Measurements from ENCODE around the gene HSF2BP. TPM values are rescaled to one million over a fixed set of nuclear protein-coding genes. Genes with fewer than 3 reads are reported as not detected.
"Not testable (repeated sequence)": the region's sequence is repeated elsewhere in the genome, so short reads cannot be mapped to it uniquely, and the experiment has no call there.

Gene HSF2BP
- total RNA-seq, 1 experiment from 2014 or later, result 9.1 TPM

DNA sequence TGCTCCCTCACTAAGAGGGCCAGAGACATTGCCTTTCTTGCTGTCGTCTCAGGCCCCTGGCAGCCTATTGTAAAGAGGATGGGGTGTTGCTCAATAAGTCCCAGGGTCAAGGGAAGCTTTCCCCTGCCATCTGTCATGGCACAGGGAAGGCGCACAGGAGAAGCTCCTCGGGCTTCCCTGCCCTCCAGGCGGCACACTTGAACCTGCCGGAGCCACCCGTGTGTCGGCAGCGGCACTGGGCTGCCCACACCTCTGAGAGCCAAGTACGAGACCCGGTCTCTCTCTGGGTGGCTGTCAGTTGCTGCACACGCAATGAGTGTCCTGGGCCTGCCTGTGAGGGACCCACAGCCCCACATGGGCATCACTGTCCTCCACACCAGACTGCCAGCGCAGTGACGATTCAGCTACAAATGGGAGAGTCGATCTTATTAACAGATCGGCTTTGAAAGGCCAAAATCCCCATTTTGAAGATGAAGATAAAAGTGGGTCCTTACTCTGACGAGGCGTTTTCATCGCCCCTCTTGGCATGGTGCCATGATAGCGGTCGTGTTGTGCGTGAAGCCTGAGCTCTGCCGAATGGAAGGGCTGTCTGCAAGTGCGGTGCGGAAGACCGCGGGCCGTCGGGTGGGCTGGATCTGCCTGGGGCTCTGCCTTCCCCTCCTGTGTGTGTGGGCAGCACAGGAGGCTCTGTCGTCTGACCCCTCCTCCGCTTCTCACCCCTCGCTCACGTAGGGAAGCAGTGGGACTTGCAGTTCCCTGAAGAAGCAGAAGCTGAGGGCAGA, 30.5 kb upstream of the HSF2BP start:
- DNase-seq (ENCODE audit: low spot score), result no peak

DNA sequence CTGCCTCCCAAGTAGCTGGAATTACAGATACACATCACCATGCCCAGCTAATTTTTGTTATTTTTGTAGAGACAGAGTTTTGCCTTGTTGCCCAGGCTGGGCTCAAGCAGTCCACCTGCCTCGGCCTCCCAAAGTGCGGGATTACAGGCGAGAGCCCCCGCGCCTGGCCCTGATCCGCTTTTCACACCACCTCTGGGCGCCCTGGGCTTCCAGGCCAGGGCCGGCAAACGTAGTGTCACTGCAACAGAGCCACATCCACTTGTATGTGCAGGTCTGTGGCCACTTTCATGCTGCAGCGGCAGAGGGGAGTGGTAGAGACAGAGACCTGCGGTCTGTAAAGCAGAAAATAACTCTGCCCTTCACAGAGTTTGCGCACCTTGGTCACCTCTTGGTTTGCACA, 29.6 kb upstream of the HSF2BP start:
- in situ Hi-C loops (cut with HindIII; ENCODE audit: low sequenced_read_pairs), result no loop called here

More for the DNA sequence above, 30.5 kb upstream of the HSF2BP start:
- in situ Hi-C loops (cut with HindIII; ENCODE audit: low sequenced_read_pairs), result no loop called here

DNA sequence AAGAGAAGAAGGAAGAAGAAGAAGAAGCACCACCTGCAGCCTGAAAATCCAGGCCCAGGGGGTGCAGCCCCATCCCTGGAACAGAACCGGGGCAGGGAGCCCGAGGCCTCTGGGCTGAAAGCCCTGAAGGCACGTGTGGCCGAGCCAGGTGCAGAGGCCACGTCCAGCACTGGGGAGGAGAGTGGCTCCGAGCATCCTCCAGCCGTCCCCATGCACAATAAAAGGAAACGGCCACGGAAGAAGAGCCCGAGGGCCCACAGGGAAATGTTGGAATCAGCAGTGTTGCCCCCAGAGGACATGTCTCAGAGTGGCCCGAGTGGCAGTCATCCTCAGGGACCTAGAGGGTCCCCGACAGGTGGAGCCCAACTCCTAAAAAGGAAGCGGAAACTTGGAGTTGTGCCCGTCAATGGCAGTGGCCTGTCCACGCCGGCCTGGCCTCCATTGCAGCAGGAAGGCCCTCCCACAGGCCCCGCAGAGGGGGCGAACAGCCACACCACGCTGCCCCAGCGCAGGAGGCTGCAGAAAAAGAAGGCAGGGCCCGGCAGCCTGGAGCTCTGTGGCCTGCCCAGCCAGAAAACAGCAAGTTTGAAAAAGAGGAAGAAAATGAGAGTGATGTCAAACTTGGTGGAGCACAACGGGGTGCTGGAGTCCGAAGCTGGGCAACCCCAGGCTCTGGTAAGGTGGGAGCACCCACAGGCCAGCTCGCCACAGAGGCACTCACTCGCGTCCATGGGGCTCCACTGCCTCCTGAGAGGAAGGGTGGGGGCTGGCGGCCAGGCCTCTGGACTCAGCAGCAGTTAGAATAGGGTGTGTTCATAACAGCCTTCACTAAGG, 28.5 kb upstream of the HSF2BP start:
- DNase-seq (ENCODE audit: low spot score), result no peak
- in situ Hi-C loops (cut with HindIII; ENCODE audit: low sequenced_read_pairs), result no loop called here

More for the DNA sequence above, 29.6 kb upstream of the HSF2BP start:
- no peak for DNase-seq (ENCODE audit: low spot score)

DNA sequence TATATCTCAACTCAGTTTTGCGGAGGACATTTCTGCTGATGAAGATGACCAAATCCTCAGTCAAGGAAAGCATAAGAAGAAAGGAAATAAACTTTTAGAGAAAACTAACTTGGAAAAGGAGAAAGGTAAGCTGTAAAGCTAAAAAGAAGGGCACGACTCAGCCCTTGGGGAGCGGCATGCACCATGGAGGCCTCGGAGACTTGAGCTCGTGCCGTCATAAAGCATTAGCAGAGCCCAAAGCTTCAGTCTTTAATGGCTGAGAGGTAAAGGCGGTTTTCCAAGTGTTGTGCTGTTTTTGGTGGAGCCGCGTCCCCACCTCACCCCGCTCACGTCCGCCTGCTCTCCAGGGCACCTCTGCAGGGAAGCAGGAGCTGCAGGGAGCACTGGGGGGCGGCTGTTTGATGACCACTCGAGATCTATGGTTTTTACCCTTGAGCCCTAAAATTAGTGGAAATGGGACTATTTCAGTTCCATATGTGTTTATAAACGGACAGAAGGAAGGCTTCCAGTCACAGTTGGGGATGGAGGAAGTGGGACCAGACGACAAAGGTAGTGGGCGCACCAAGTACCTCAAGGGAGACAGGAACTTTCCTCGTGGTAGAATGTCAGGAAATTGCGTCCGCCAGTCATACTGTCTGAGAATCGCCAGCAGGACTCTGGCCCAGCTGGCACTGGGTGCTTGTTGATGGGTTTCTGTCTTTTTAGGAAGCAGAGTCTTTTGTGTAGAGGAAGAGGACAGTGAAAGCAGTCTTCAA, 27.7 kb upstream of the HSF2BP start:
- in situ Hi-C loops (cut with HindIII; ENCODE audit: low sequenced_read_pairs), result no loop called here
- no peak for DNase-seq (ENCODE audit: low spot score)

DNA sequence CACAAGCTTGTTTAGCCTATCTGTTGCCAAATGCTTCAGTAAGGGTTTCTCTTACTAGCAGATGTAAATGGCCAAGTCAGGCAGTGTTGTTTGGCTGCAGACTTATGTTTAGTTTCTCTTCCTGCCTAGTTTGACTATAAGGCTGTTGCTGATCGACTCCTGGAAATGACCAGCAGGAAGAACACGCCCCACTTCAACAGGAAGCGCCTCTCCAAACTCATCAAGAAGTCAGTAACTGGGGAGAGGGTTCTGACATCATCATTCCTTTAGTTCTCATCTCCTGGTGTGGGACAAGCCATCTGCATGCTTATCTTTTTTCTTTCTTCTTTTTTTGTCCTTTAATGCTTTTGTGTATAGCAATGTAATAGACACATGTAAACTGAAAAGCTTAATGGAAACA, 25.1 kb upstream of the HSF2BP start:
- in situ Hi-C loops (cut with HindIII; ENCODE audit: low sequenced_read_pairs), result no loop called here

DNA sequence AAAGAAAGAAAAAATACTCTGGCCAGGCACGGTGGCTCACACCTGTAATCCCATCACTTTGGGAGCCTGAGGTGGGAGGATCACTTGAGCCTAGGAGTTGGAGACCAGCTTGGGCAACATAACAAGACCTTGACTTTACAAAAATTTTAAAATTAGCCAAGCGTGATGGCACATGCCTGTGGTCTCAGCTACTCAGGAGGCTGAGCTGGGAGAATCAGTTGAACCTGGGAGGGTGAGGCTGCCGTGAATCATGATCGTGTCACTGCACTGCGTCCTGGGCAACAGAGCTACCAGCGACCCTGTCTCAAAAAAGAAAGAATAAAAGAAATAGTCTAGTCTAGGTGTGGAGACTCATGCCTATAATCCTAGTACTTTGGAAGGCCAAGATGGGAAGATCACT, 22.4 kb upstream of the HSF2BP start:
- DNase-seq (ENCODE audit: low spot score), result no peak
- in situ Hi-C loops (cut with HindIII; ENCODE audit: low sequenced_read_pairs), result no loop called here

More for the DNA sequence above, 25.1 kb upstream of the HSF2BP start:
- DNase-seq (ENCODE audit: low spot score), result no peak

DNA sequence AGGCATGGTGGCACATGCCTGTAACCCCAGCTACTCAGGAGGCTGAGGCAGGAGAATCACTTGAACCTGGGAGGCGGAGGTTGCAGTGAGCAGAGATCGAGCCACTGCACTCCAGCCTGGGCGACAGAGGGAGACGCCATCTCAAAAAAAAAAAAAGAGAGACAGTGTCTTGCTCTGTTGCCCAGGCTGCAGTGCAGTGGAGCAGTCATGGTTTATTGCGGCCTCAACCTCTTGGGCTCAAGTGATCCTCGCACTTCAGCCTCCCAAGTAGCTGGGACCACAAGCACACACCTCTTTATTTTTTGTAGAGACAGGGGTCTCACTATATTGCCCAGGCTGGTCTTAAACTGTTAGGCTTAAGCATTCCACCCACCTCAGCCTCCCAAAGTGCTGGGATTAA, 21.1 kb upstream of the HSF2BP start:
- DNase-seq (ENCODE audit: low spot score); in situ Hi-C loops (cut with HindIII; ENCODE audit: low sequenced_read_pairs): not testable (repeated sequence)

DNA sequence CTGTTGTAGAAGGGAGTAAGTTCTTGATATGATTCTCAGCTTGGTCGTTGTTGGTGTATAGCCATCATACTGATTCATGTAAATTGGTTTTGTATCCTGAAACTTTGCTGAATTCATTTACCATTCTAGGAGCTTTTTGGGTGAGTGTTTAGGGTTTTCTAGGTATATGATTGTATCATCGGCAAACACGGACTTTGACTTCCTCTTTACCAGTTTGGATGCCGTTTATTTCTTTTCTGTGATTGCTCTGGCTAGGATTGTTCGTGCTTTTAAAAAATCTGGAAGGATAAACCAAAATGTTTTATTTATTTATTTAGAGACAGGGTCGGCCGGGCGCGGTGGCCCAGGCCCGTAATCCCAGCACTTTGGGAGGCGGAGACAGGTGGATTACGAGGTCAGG, 20.7 kb upstream of the HSF2BP start:
- in situ Hi-C loops (cut with HindIII; ENCODE audit: low sequenced_read_pairs), result no loop called here
- DNase-seq (ENCODE audit: low spot score), result no peak

DNA sequence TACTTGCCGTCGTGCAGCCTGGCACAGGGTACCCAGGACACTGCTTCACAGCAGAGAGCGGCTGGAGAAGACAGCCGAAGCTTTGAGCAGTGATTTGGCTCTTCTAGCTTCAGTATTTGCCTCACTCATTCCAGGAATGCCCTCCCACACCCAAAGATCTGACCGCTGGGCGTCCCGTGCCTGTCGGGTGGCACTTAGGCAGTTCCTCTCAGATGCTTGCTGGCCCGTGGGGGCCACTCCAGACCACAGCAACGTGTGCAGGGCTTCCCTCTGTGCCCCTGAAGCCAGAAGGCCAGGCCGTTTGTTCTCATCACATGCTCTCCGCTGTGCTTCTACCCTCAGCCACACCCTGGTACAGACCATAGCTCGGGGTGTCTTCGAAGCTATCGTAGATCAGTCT, 17.1 kb upstream of the HSF2BP start:
- DNase-seq (ENCODE audit: low spot score), result no peak
- in situ Hi-C loops (cut with HindIII; ENCODE audit: low sequenced_read_pairs), result no loop called here

DNA sequence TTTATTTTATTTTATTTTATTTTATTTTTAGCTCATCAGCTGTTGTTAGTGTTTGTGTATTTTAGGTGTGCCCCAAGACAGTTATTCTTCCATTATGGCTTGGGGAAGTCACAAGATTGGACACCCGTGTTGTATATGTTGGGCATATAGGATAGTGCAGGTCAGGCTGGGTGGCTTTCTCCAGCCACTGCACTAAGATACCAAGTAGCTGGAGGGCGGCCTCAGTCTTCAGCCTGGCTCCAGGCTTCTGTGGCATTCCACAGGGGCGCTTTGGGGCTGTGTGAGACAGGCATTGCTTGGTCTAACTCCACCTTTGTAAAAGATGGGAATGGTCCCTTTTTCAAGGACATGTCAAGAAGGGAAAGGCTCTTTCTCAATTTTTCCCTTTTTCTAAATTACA, 16.6 kb upstream of the HSF2BP start:
- DNase-seq (ENCODE audit: low spot score), result no peak
- in situ Hi-C loops (cut with HindIII; ENCODE audit: low sequenced_read_pairs), result no loop called here

DNA sequence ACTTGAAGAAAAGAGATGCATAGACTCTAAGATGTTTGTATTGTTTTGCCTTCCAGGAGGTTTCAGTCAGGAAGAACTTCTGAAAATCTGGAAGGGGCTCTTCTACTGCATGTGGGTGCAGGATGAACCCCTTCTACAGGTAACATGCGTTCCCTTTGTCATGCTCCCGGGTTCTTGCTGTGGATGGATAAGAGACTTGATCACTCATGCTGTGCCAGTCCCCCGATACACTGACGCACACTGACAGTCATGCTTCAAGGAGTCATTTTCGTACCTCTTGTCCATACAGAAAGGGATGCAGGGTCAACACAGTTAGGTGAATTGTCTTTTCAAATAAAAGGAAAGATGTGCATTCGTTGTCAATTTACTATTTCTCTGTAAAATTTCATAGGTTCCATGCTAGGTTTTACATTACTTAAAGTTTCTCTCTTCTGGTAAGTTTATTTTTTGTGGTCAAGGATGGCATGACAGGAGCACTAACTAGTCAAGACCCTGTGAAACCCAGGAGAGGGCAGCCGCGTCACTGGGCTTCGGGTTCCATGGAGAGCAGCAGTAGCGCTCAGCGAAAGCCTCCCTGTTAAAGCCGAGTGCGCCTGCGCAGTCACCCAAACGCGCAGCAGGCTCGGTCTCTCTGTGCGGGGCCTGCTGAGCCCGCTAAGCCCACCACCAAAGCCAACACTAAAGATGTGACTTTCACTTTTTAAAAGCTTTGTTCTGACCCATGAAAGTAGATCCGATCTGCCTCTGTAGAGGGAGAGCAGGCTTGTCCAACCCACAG, 10.7 kb upstream of the HSF2BP start:
- no peak for DNase-seq (ENCODE audit: low spot score)
- in situ Hi-C loops (cut with HindIII; ENCODE audit: low sequenced_read_pairs), result no loop called here

DNA sequence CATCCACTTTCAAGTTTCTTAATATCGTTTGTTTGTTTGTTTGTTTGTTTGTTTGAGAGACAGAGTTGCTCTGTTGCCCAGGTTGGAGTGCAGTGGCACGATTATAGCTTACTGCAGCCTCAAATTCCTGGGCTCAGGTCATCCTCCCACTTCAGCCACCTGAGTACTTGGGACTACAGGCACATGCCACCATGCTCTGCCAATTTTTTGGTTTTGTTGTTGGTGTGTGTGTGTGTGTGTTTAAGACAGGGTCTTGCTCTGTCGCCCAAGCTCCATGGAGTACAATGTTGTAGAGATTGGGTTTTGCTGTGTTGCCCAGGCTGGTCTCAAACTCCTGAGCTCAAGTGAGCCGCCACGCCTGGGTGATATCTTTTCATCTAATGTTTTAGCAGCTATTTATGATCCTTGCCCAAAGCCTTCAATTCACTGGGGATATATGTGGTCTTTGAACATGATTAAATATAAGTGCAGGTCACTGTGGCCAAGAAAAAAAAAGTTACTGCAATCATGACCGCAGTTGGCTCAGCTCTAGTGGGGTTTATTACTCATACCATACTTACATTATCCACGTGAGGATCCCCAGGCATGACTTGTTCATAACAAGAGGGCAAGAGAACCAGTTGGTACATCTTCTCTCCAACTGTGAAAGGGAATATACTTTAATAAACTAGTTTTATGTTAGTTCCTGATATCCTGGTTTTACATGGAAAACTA, 8.1 kb upstream of the HSF2BP start:
- DNase-seq (ENCODE audit: low spot score), result no peak
- in situ Hi-C loops (cut with HindIII; ENCODE audit: low sequenced_read_pairs), result no loop called here

DNA sequence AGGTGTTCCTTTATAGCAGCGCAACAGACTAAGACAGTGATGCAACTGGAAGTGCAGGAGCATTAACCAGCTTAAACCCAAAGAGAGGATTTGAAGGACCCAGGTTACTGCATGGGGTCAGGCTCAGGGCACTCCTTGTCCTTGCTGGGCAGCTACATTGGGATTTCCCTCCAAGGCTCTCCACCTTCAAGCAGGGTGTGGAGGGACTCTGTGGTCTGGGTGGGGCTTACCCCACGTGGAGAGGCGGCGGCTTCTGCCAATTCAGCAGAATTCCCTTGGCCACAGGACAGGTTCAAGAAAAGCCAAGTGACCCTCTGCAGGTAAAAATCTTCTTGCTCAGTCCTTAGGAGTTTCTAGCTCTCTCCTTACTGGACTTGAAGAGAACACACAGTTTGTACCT, 6.6 kb upstream of the HSF2BP start:
- DNase-seq (ENCODE audit: low spot score), result no peak
- in situ Hi-C loops (cut with HindIII; ENCODE audit: low sequenced_read_pairs), result no loop called here

DNA sequence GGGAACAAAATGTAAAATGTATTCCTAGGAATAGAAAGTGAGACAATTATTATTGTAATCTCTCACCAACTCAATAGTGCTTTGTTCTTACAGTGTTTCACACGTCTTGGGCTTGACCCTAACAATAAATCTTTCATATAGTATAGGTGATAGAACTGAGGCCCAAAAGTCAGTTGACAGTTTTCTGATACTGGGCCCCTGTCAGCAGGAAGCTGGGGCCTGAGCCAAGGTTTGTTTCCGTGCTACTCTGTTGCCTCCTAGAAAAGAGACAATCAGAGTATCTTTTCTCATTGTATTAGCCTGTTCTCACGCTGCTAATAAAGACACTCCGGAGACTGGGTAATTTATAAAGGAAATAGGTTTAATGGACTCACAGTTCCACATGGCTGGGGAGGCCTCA, 5.1 kb upstream of the HSF2BP start:
- in situ Hi-C loops (cut with HindIII; ENCODE audit: low sequenced_read_pairs), result no loop called here
- DNase-seq (ENCODE audit: low spot score), result no peak

DNA sequence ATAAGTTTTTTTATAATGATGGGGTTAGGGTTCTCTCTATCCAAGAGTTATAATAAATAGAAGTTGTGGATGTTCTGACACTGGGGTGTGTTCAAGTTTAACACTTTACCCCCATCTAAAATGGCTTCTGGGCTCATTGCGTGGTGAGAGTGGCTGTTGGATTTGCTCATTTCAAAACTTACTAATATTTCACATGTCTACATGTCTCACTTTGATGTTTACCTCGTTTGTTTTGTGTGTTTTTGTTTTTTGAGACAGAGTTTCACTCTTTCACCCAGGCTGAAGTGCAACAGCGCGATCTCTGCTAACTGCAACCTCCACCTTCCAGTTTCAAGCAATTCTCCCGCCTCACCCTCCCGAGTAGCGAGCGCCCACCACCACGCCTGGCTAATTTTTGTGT, 3.7 kb upstream of the HSF2BP start:
- DNase-seq (ENCODE audit: low spot score), result no peak
- in situ Hi-C loops (cut with HindIII; ENCODE audit: low sequenced_read_pairs), result no loop called here

DNA sequence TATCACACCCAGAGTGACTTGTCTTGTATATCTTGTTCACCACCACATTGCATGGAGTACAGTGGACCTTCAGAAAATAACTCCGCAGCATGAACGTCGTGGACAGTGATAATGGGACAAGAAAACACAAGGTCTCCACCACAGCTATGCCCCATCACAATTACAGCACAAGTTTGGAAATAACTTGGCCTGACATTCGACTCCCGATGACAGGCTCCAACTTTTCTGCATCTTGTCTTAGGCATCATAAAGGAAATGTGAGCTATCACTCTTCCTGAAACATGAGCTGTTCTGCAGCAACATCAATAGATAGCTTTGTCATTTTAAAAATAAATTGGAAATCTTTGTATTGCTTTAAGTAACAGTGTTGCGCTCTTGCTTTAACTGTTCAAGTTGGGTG, 3.0 kb upstream of the HSF2BP start:
- in situ Hi-C loops (cut with HindIII; ENCODE audit: low sequenced_read_pairs), result no loop called here

DNA sequence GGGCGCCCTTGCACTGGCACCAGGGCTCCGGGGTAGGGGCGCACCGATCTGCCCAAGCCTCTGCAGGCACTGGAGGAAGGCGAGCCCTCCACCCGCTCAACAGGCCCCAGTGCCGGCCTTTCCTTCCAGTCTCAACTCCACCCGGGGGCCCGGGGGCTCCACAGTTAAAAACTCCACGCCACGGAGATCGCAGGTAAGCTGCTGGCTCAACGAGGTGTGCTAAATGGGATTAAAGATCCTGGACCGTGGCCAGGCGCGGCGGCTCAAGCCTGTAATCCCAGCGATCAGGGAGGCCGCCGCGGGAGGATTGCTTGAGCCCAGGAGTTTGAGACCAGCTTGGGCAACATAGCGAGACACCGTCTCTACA, 536 bp downstream of the HSF2BP start:
- DNase-seq (ENCODE audit: low spot score), result no peak
- in situ Hi-C loops (cut with HindIII; ENCODE audit: low sequenced_read_pairs), result no loop called here

More for the DNA sequence above, 3.0 kb upstream of the HSF2BP start:
- DNase-seq (ENCODE audit: low spot score), result no peak

DNA sequence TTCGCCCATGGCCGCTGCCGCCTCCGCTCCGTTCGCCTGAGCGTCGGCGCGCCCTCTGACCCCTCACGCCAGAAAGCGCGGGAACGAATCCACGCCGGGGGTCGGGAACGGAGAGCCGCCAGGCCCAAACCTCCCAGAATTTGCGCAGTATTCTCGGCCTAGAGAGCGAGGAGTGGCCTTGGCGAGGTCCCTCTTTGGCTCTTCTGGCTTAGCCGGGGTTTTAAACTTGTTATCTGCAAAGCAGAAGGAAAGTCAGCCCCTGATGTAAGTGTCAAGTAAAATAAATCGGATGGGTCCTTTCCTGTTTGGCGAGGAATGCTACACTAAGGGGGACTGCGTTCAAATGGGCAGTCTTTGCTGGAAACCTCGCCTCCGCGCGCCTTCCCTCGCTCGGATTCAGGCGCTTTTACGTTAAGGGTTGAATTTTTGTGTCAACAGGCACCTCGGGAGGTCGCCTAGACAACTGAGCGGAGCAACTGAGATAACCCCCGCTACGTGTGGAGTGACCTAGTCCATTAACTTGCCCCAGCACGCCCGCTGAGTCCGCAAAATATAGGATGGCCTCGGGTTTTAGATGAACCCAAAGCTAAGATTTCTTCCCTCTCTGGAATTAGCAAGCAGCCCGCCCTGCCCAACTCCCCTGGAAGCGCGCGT, 1.1 kb downstream of the HSF2BP start:
- in situ Hi-C loops (cut with HindIII; ENCODE audit: low sequenced_read_pairs), result no loop called here
- no peak for DNase-seq (ENCODE audit: low spot score)
